GM10266 (cell line): ENCODE data around the gene CSRNP2.

Experiments used
- DNase-seq: peaks from one replicate; pipeline ENCODE4 v3.0.0; 2012; ENCODE audit errors: extremely low spot score
- TF ChIP-seq, protein P1 (sequence below): IDR thresholded peaks from 2 replicates; pipeline ENCODE4 v1.5.1; 2012; ENCODE audit warnings: mild to moderate bottlenecking, low read depth; ENCODE audit not compliant: control insufficient read depth, insufficient read depth; ENCODE audit errors: missing control alignments

Gene CSRNP2

DNA sequence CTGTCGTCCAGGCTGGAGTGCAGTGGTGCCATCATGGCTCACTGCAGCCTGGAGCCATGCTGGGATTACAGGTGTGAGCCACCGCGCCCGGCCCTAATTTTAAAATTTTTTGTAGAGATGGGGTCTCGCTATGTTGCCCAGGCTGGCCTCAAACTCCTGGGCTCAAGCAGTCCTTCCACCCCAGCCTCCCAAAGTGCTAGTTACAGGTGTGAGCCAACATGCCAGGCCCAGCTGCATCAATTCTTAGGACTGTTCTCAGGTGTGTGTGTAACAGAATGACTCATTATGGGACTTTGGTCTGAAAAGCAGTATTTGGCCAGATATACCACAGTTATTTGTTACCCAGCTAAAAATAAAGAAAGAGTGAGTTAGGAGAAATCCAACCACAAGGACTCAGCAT lies 17.9 kb downstream of the CSRNP2 start:
- DNase-seq: no peak
- TF ChIP-seq, protein P1, sequence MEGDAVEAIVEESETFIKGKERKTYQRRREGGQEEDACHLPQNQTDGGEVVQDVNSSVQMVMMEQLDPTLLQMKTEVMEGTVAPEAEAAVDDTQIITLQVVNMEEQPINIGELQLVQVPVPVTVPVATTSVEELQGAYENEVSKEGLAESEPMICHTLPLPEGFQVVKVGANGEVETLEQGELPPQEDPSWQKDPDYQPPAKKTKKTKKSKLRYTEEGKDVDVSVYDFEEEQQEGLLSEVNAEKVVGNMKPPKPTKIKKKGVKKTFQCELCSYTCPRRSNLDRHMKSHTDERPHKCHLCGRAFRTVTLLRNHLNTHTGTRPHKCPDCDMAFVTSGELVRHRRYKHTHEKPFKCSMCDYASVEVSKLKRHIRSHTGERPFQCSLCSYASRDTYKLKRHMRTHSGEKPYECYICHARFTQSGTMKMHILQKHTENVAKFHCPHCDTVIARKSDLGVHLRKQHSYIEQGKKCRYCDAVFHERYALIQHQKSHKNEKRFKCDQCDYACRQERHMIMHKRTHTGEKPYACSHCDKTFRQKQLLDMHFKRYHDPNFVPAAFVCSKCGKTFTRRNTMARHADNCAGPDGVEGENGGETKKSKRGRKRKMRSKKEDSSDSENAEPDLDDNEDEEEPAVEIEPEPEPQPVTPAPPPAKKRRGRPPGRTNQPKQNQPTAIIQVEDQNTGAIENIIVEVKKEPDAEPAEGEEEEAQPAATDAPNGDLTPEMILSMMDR: no peak

DNA sequence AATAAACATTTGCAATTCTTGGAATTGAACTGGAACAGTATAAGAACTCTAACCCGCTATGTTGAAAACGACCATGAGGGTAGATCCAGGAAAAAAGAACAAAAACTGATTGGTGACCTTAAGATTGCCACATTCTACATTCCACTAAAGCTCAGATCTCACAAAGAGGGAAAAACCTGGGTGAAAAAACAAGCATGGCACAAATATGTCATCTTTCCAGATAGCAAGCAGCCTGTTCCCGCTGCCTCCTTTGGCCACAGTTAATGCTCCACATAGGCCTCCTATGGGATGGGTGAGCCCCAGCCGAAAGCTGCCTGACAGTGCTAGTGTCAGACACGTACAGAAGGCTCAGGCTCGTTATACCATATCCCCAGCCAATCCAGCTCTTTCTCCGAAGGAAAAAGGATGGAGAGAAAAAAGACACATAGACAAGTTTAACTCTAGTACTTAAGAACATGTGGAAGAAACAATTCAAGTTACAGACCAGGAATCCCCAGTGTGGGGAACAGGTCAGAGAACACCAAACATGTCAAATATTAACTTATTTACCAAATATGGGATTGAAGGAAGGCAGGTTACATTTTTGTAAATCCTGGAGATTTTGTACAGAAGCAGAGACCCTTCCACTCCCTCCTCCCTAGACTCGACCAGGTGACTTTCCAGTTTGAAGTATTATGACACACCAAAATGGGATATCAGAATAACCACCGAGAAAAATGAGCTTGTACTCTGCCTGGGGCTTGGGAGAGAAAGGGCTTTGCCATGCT lies 20.6 kb downstream of the CSRNP2 start:
- TF ChIP-seq, protein P1: no peak
- DNase-seq: no peak

DNA sequence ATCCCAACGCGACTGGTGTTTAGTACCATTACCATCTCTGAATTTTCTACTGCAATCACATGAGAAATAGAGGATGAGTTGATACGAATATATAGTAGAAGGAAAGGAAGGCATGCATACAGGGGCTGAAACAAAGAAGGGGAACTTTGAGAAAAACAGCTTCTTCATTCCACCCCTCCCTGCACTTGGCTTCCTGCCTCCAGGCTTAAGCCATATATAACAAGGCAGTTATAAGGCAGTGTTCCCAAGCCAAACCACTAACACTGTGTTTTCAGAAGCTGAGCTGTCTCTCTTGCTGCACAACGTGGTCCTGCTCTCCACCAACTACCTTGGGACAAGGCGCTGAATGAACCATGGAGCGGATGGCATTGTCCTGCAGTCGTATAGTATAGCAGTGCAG lies 24.3 kb downstream of the CSRNP2 start:
- DNase-seq: no peak
- TF ChIP-seq, protein P1: no peak

DNA sequence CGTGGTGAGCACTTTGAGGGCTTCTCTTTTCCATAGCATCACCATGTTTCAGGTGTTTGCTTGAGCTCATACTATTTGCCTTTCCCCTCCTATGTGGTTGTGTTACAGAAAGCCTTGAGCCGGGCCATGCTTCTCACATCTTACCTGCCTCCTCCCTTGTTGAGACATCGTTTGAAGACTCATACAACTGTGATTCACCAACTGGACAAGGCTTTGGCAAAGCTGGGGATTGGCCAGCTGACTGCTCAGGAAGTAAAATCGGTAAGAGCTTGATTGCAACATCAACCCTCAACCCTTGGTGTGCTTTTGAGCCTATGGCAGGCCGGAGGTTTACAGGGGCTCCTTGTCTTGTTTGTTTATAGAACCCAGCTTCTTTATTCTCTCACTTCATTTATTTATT lies 27.2 kb downstream of the CSRNP2 start:
- DNase-seq: no peak
- TF ChIP-seq, protein P1: no peak

DNA sequence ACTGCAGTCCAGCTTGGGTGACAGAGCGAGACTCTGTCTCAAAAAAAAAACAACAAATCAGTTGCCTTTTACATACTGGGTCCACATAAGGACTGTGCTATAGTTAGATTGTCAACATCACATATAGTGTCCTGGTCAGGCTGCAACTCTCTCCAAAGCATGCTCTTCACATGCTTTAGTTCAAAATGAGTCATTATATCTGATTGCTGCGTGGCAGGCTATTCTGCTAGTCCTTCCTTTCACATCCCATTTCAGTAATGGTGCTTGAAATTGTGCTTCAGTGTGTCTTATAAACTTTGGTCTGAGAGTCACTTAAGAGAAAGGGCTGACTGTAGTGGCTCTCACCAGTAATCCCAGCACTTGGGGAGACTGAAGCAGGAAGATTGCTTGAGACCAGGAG lies 28.3 kb downstream of the CSRNP2 start:
- TF ChIP-seq, protein P1: no peak

DNA sequence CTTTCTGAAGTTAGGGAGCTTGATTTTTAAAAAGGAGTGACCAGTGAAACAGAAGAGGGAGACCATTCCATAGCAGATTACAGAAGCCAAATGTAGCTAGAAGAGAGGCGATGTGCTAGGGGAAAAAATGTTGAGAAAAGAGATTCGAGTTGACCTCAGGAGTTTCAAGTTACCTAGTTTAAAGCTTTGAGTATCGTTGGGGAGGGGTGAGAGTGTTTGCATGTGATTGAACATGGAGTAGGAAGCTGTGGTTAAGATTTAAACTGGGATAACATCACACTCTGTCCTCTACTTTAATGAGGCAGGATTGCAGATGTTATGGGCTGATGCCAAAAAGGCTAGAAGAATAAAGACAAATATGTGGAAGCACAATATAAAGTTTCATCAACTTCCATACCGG lies 31.6 kb downstream of the CSRNP2 start:
- TF ChIP-seq, protein P1: no peak
- no peak for DNase-seq

More for the DNA sequence above, 28.3 kb downstream of the CSRNP2 start:
- DNase-seq: no peak

DNA sequence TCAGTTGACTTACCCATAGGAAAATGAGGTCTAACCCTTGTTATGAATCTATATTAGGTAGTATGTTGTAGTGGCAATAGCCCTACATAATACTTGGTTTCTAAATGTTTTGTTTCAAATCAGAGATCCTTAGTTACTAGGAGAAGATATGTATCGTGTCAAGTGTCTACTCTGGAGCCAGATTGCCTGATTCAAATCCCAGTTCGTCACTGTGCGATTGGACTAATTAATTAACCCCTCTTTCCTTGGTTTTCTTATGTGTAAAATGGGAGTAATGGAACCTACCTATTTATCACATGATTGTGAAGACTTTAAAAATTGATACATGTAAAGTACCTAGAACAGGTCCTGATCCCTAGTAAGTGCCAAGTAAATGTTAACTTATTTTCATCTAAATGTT lies 33.9 kb downstream of the CSRNP2 start:
- TF ChIP-seq, protein P1: no peak
- DNase-seq: no peak
